HEK293 (cell line): ENCODE measurements around the gene HSPB6.

Experiments
- CTCF ChIA-PET: fragments of 350-600 bp; formaldehyde crosslinking; extraction: SDS; loops from one replicate; lab custom pipeline; 2021; ENCODE audit warnings: antibody characterized with exemption; lab: Yijun Ruan, JAX
- POLR2A ChIA-PET: fragments of 300-600 bp; formaldehyde crosslinking; extraction: SDS; loops from one replicate; lab custom pipeline; 2020; ENCODE audit warnings: antibody characterized with exemption, inconsistent platforms; lab: Yijun Ruan, JAX
- H3K27ac ChIP-seq: fragments of 200-500 bp; sonication (Bioruptor generic); 2 replicates; pipeline ENCODE4 v1.5.1; 2014; ENCODE audit warnings: low read depth, low read length, control low read depth, inconsistent platforms; ENCODE audit errors: extremely low read depth
- H3K36me3 ChIP-seq, 2 experiments: fragments of 200-500 bp in 1 of 2; sonication (Bioruptor generic) in 1 of 2; 1 replicate in 1 of 2; 2 replicates in 1 of 2; pipeline ENCODE4 v1.5.1; 2014 to 2017; ENCODE audit warnings: inconsistent platforms in 2 of 2, low read length in 2 of 2; ENCODE audit not compliant: control insufficient read depth in 2 of 2, insufficient read depth in 1 of 2
- H3K4me1 ChIP-seq: fragments of 200-500 bp; sonication (Bioruptor generic); 2 replicates; pipeline ENCODE4 v1.5.1; 2014; ENCODE audit warnings: mild to moderate bottlenecking, low read length, inconsistent platforms; ENCODE audit not compliant: control insufficient read depth, insufficient read depth
- H3K4me3 ChIP-seq: 2 replicates; pipeline ENCODE4 v1.5.1; 2011; ENCODE audit warnings: low read depth, mild to moderate bottlenecking, control low read depth, low read length, moderate library complexity
- H3K9me3 ChIP-seq: fragments of 200-500 bp; sonication (Bioruptor generic); 2 replicates; pipeline ENCODE4 v1.5.1; 2014; ENCODE audit warnings: low read depth, low read length, inconsistent platforms; ENCODE audit not compliant: control insufficient read depth, insufficient read depth
- HIC1 ChIP-seq: fragments of 450-650 bp; formaldehyde crosslinking; IDR thresholded peaks from 2 replicates; pipeline ENCODE4 v1.5.1; 2016; ENCODE audit warnings: missing biosample characterization, missing genetic modification characterization
- IKZF3 ChIP-seq: fragments of 450-650 bp; IDR thresholded peaks from 2 replicates; pipeline ENCODE4 v1.5.0; 2018; ENCODE audit warnings: missing biosample characterization, mild to moderate bottlenecking, missing genetic modification characterization, moderate library complexity
- PATZ1 ChIP-seq: fragments of 450-650 bp; formaldehyde crosslinking; IDR thresholded peaks from 2 replicates; pipeline ENCODE4 v1.5.1; 2016; ENCODE audit warnings: missing biosample characterization, missing genetic modification characterization
- SCRT1 ChIP-seq: fragments of 450-650 bp; formaldehyde crosslinking; IDR thresholded peaks from 2 replicates; pipeline ENCODE4 v1.5.1; 2016; ENCODE audit warnings: missing biosample characterization, missing genetic modification characterization, borderline replicate concordance
- SCRT2 ChIP-seq: fragments of 450-650 bp; formaldehyde crosslinking; IDR thresholded peaks from 2 replicates; pipeline ENCODE4 v1.5.1; 2016; ENCODE audit warnings: missing biosample characterization, missing genetic modification characterization
- SP2 ChIP-seq: fragments of 450-650 bp; formaldehyde crosslinking; IDR thresholded peaks from 2 replicates; pipeline ENCODE4 v1.5.1; 2016; ENCODE audit warnings: missing biosample characterization, missing genetic modification characterization
- ZBTB17 ChIP-seq: fragments of 450-650 bp; formaldehyde crosslinking; IDR thresholded peaks from 2 replicates; pipeline ENCODE4 v1.5.1; 2016; ENCODE audit warnings: missing biosample characterization, missing genetic modification characterization
- ZBTB48 ChIP-seq: fragments of 450-650 bp; formaldehyde crosslinking; IDR thresholded peaks from 2 replicates; pipeline ENCODE4 v1.5.1; 2016; ENCODE audit warnings: missing biosample characterization, missing genetic modification characterization
- ZBTB8A ChIP-seq: fragments of 450-650 bp; formaldehyde crosslinking; IDR thresholded peaks from 2 replicates; pipeline ENCODE4 v1.5.1; 2016; ENCODE audit warnings: missing biosample characterization, missing genetic modification characterization
- ZFHX2 ChIP-seq: fragments of 450-650 bp; formaldehyde crosslinking; conservative IDR thresholded peaks from 2 replicates; pipeline ENCODE4 v1.5.1; 2016; ENCODE audit warnings: missing biosample characterization, missing genetic modification characterization
- ZNF223 ChIP-seq: fragments of 450-650 bp; formaldehyde crosslinking; IDR thresholded peaks from 2 replicates; pipeline ENCODE4 v1.5.1; 2016; ENCODE audit warnings: missing biosample characterization, missing genetic modification characterization
- ZNF341 ChIP-seq: fragments of 450-650 bp; formaldehyde crosslinking; IDR thresholded peaks from 2 replicates; pipeline ENCODE4; 2016; ENCODE audit warnings: low read depth, missing biosample characterization, missing genetic modification characterization
- ZNF398 ChIP-seq: fragments of 450-650 bp; formaldehyde crosslinking; IDR thresholded peaks from 2 replicates; pipeline ENCODE4 v1.5.1; 2017; ENCODE audit warnings: missing biosample characterization, missing genetic modification characterization
- ZNF600 ChIP-seq: fragments of 450-650 bp; formaldehyde crosslinking; IDR thresholded peaks from 2 replicates; pipeline ENCODE4 v1.5.1; 2016; ENCODE audit warnings: missing biosample characterization, missing genetic modification characterization
- ZNF639 ChIP-seq: fragments of 450-650 bp; formaldehyde crosslinking; IDR thresholded peaks from 2 replicates; pipeline ENCODE4 v1.5.1; 2016; ENCODE audit warnings: missing biosample characterization, missing genetic modification characterization

The HSPB6 gene

GRCh38 chr19:35740108-35740422 is 16.8 kb downstream of the HSPB6 start (continued):
- TF ChIP-seq SP2 (tag by site-specific recombination): no peak

GRCh38 chr19:35739275-35740107 is 17.3 kb downstream of the HSPB6 start:
- CTCF ChIA-PET: interaction anchor here (0.5 to 1.6 kb wide), 4 partner anchors 9 to 192 kb away, joined by 3 to 8 read pairs (median 5); partner anchors contain the start of gene LIN37
- POLR2A ChIA-PET: interaction anchor here (0.8 to 7.7 kb wide), 27 partner anchors 9 to 475 kb away, joined by 3 to 204 read pairs (median 7); partner anchors contain the start of genes ARHGAP33, COX6B1, HSPB6 and LIN37
- Histone ChIP-seq H3K9me3 (no peaks in the 10 kb centered on the region; the same call in 1 of the 2 replicates), H3K27ac (peak overlapping the region; percentile 97; the same call in 1 of the 2 replicates)
- TF ChIP-seq HIC1 (tag by site-specific recombination) (peak; percentile 27; the same call in 1 of the 2 replicates), ZBTB48 (tag by site-specific recombination) (peak; percentile 86; the same call in 1 of the 2 replicates), ZNF223 (peak; percentile 62; the same call in 1 of the 2 replicates), ZNF398 (tag by site-specific recombination) (no peak), ZNF639 (no peak), ZNF600 (peak; percentile 72), ZNF341 (tag by site-specific recombination) (peak; percentile 41; the same call in 1 of the 2 replicates), IKZF3 (tag by site-specific recombination) (0 out of 2 replicates have a peak, but pooled peaks have one; percentile 19), ZBTB17 (tag by site-specific recombination) (peak; percentile 34)
- TF ChIP-seq, all 188 proteins: peak for 7
- Histone ChIP-seq H3K4me1 (peaks cover 17% of the 10 kb centered on the region), H3K36me3 (peaks cover 61 to 69% of the 10 kb centered on the region in 2 experiments), H3K4me3 (peak overlapping the region; percentile 52)

GRCh38 chr19:35738887-35739229 is 18.0 kb downstream of the HSPB6 start:
- Histone ChIP-seq H3K9me3 (no peaks in the 10 kb centered on the region), H3K27ac (peak overlapping the region; percentile 50; the same call in 1 of the 2 replicates), H3K4me1 (peaks cover 12% of the 10 kb centered on the region), H3K4me3 (no peak overlapping the region), H3K36me3 (peaks cover 66 to 75% of the 10 kb centered on the region in 2 experiments)
- POLR2A ChIA-PET: interaction anchor here (1.0 to 7.7 kb wide), 3 partner anchors 9 to 37 kb away, joined by 3 to 204 read pairs (median 22); partner anchors contain the start of gene LIN37
- CTCF ChIA-PET: no interaction called here
- TF ChIP-seq SCRT2 (tag by site-specific recombination) (peak; percentile 98), SCRT1 (peak; percentile 92; the same call in 1 of the 2 replicates), ZBTB8A (peak; percentile 56), ZNF600 (peak; percentile 94), PATZ1 (tag by site-specific recombination) (0 out of 2 replicates have a peak, but pooled peaks have one; percentile 20), ZFHX2 (tag by site-specific recombination) (no peak)
